IMR-90 (cell line): Measurements from ENCODE around the gene HMGN1. TPM values are rescaled to one million over a fixed set of nuclear protein-coding genes. Genes with fewer than 3 reads are reported as not detected.

ENCODE experiments used
- ATAC-seq: fragments of 200-7000 bp; cut with Tn5 transposase; 2 replicates; pipeline ENCODE4 v1.9.1; 2020; ENCODE audit warnings: low read depth, mild to moderate bottlenecking, moderate library complexity
- BruUV-seq: library from RNA; stranded (reverse); fragments of 400-500 nt; replicated peaks from 2 replicates; lab custom pipeline; 2021; lab: Mats Ljungman, UMichigan
- CTCF ChIA-PET: fragments of 300-600 bp; formaldehyde crosslinking; extraction: SDS; loops from one replicate; lab custom pipeline; 2021; ENCODE audit warnings: antibody characterized with exemption; lab: Yijun Ruan, JAX
- POLR2A ChIA-PET: fragments of 300-600 bp; sonication (Branson Sonifier 250); formaldehyde crosslinking; loops from one replicate; lab custom pipeline; 2022; ENCODE audit warnings: antibody characterized with exemption; ENCODE audit not compliant: unreplicated experiment; lab: Charles Lee
- DNase-seq: peaks from one replicate; pipeline ENCODE4 v3.0.0; 2013
- H2AFZ ChIP-seq: replicated peaks from 2 replicates; pipeline ENCODE3; 2013; ENCODE audit warnings: low read length, mild to moderate bottlenecking; ENCODE audit not compliant: poor library complexity
- H2AK5ac ChIP-seq: 2 replicates; pipeline ENCODE4 v1.6.1; 2013; ENCODE audit warnings: low read depth, low read length, inconsistent platforms
- H2AK9ac ChIP-seq: replicated peaks from 2 replicates; pipeline ENCODE3; 2013; ENCODE audit warnings: mild to moderate bottlenecking, low read depth, low read length, moderate library complexity; ENCODE audit not compliant: poor library complexity
- H2BK120ac ChIP-seq: 2 replicates; pipeline ENCODE4 v1.6.1; 2013; ENCODE audit warnings: low read depth, low read length, inconsistent platforms
- H2BK15ac ChIP-seq: 3 replicates; pipeline ENCODE4 v1.6.1; 2013; ENCODE audit warnings: low read depth, low read length, inconsistent platforms
- H2BK20ac ChIP-seq: 2 replicates; pipeline ENCODE4 v1.6.1; 2013; ENCODE audit warnings: low read depth, mild to moderate bottlenecking, inconsistent platforms, low read length, moderate library complexity
- H2BK5ac ChIP-seq: 2 replicates; pipeline ENCODE4 v1.6.1; 2013; ENCODE audit warnings: mild to moderate bottlenecking, low read depth, low read length, inconsistent platforms; ENCODE audit not compliant: poor library complexity, severe bottlenecking
- H3K14ac ChIP-seq: replicated peaks from 2 replicates; pipeline ENCODE4 v1.6.1; 2013; ENCODE audit warnings: low read depth, low read length, inconsistent platforms
- H3K18ac ChIP-seq: 2 replicates; pipeline ENCODE4 v1.6.1; 2013; ENCODE audit warnings: low read depth, low read length, control low read depth
- H3K23ac ChIP-seq: 2 replicates; pipeline ENCODE4 v1.6.1; 2013; ENCODE audit warnings: low read depth, low read length, inconsistent platforms
- H3K27ac ChIP-seq: 2 replicates; pipeline ENCODE4 v1.5.1; 2013; ENCODE audit warnings: mild to moderate bottlenecking, control low read depth, low read length; ENCODE audit not compliant: insufficient read depth
- H3K27me3 ChIP-seq: 2 replicates; pipeline ENCODE4 v1.6.1; 2013; ENCODE audit warnings: low read length; ENCODE audit not compliant: control insufficient read depth, insufficient read depth
- H3K36me3 ChIP-seq: 2 replicates; pipeline ENCODE4 v1.6.1; 2013; ENCODE audit warnings: low read length, mixed read lengths; ENCODE audit not compliant: control insufficient read depth, insufficient read depth
- H3K4ac ChIP-seq: 2 replicates; pipeline ENCODE4 v1.6.1; 2013; ENCODE audit warnings: low read depth, low read length, inconsistent platforms
- H3K4me1 ChIP-seq: 2 replicates; pipeline ENCODE4 v1.6.1; 2013; ENCODE audit warnings: low read length, mixed read lengths; ENCODE audit not compliant: control insufficient read depth, insufficient read depth
- H3K4me2 ChIP-seq: 2 replicates; pipeline ENCODE4 v1.6.1; 2013; ENCODE audit warnings: low read depth, mild to moderate bottlenecking, control low read depth, low read length, moderate library complexity
- H3K4me3 ChIP-seq: 2 replicates; pipeline ENCODE4 v1.5.1; 2013; ENCODE audit warnings: low read depth, mild to moderate bottlenecking, control low read depth, low read length, moderate library complexity; ENCODE audit not compliant: insufficient read depth
- H3K56ac ChIP-seq: 2 replicates; pipeline ENCODE4 v1.6.1; 2013; ENCODE audit warnings: low read length, inconsistent platforms; ENCODE audit not compliant: insufficient read depth; ENCODE audit errors: extremely low read depth
- H3K79me1 ChIP-seq, 2 experiments: 2 replicates each; pipeline ENCODE4 v1.6.1; 2013; ENCODE audit warnings: low read length in 2 of 2, inconsistent platforms in 1 of 2, low read depth in 1 of 2
- H3K9ac ChIP-seq: 2 replicates; pipeline ENCODE4 v1.6.1; 2013; ENCODE audit warnings: low read depth, low read length, control low read depth
- H3K9me1 ChIP-seq: 2 replicates; pipeline ENCODE4 v1.6.1; 2013; ENCODE audit warnings: low read length, inconsistent platforms; ENCODE audit not compliant: insufficient read depth
- H3K9me3 ChIP-seq: 2 replicates; pipeline ENCODE4 v1.6.1; 2013; ENCODE audit warnings: low read length; ENCODE audit not compliant: control insufficient read depth, insufficient read depth
- H4K20me1 ChIP-seq: 2 replicates; pipeline ENCODE4 v1.6.1; 2013; ENCODE audit warnings: low read length, inconsistent platforms; ENCODE audit not compliant: insufficient read depth
- H4K5ac ChIP-seq: 2 replicates; pipeline ENCODE4 v1.6.1; 2013; ENCODE audit warnings: mild to moderate bottlenecking, low read depth, low read length, control low read depth
- H4K8ac ChIP-seq, 2 experiments: 2 replicates each; pipeline ENCODE4 v1.6.1; 2013; ENCODE audit warnings: low read depth in 2 of 2, low read length in 2 of 2, control low read depth in 1 of 2, inconsistent platforms in 1 of 2
- H4K91ac ChIP-seq: 2 replicates; pipeline ENCODE4 v1.6.1; 2013; ENCODE audit warnings: low read depth, low read length, inconsistent platforms; ENCODE audit not compliant: insufficient read depth
- CHD1 ChIP-seq: IDR thresholded peaks from 2 replicates; pipeline ENCODE4 v1.6.1; 2012; ENCODE audit warnings: low read depth, low read length, improper control_type of control experiment
- FOS ChIP-seq: fragments of 150-350 bp; IDR thresholded peaks from 2 replicates; pipeline ENCODE4 v1.6.1; 2016; ENCODE audit warnings: low read depth, low read length
- MAFK ChIP-seq: IDR thresholded peaks from 2 replicates; pipeline ENCODE4 v1.6.1; 2012; ENCODE audit warnings: low read depth, low read length, improper control_type of control experiment
- MXI1 ChIP-seq: IDR thresholded peaks from 2 replicates; pipeline ENCODE4 v1.6.1; 2012; ENCODE audit warnings: low read depth, mild to moderate bottlenecking, low read length, moderate library complexity, borderline replicate concordance
- NFE2L2 ChIP-seq: fragments of 150-350 bp; IDR thresholded peaks from 2 replicates; pipeline ENCODE4 v1.6.1; 2016; ENCODE audit warnings: low read depth, mild to moderate bottlenecking, low read length
- RAD21 ChIP-seq: IDR thresholded peaks from 2 replicates; pipeline ENCODE4 v1.6.1; 2012; ENCODE audit warnings: low read length, improper control_type of control experiment
- RCOR1 ChIP-seq: IDR thresholded peaks from 2 replicates; pipeline ENCODE4 v1.6.1; 2012; ENCODE audit warnings: mild to moderate bottlenecking, low read length, improper control_type of control experiment; ENCODE audit not compliant: insufficient replicate concordance
- RFX5 ChIP-seq: IDR thresholded peaks from 2 replicates; pipeline ENCODE4 v1.8.0; 2012; ENCODE audit warnings: low read depth, mild to moderate bottlenecking, low read length, moderate library complexity
- SMC3 ChIP-seq: fragments of 150-350 bp; IDR thresholded peaks from 2 replicates; pipeline ENCODE4 v1.6.1; 2016; ENCODE audit warnings: low read depth, mild to moderate bottlenecking, antibody characterized with exemption, low read length, moderate library complexity
- WGBS, 2 experiments: methylation state at CpG; one replicate each; pipeline versions ENCODE4 v1.1.5 to v1.1.7; 2013; ENCODE audit warnings: missing lambda C conversion rate in 2 of 2; ENCODE audit not compliant: insufficient read length in 1 of 2; ENCODE audit errors: extremely low coverage in 2 of 2; 5-methylcytosine and 5-hydroxymethylcytosine counted together
- dilution Hi-C: fragments of 300-500 bp; cut with HindIII; formaldehyde crosslinking; loops from one replicate; pipeline ENCODE4 v1.14.3; 2018; ENCODE audit warnings: low sequenced_read_pairs; ENCODE audit not compliant: unreplicated experiment
- in situ Hi-C: fragments of 300-500 bp; cut with MboI; formaldehyde crosslinking; loops from 3 replicates; pipeline ENCODE4 v1.14.3; 2019; ENCODE audit warnings: low sequenced_read_pairs, inconsistent platforms, mixed read lengths
- intact Hi-C: fragments of 100-400 bp; cut with micrococcal nuclease; formaldehyde crosslinking; loops from 2 replicates; pipeline ENCODE4 v1.10.0; 2022
- polyA plus RNA-seq, 3 experiments: library from polyadenylated mRNA; depleted of rRNA; stranded (reverse); fragments of >200 nt; gene quantifications; 2 replicates each; pipeline ENCODE4 v1.2.3, GENCODE V29; 2012; ENCODE audit warnings: low replicate concordance in 1 of 3
- total RNA-seq: library from RNA; depleted of rRNA; stranded (reverse); fragments of >200 nt; gene quantifications from 2 replicates; pipeline ENCODE4 v1.2.3, GENCODE V29; 2012
- TF ChIP-seq, protein P1 (sequence below): conservative IDR thresholded peaks from 2 replicates; pipeline ENCODE4 v1.5.1; 2012; ENCODE audit warnings: mild to moderate bottlenecking, low read depth, low read length, improper control_type of control experiment
- TF ChIP-seq, protein P2 (sequence below): fragments of 150-350 bp; IDR thresholded peaks from 2 replicates; pipeline ENCODE4 v1.6.1; 2016; ENCODE audit warnings: low read depth, mild to moderate bottlenecking, low read length, moderate library complexity, borderline replicate concordance

The HMGN1 gene
- total and polyA plus RNA-seq, 2 of the 4 experiments (the other 2 are of a cell fraction): 55.2 to 155 TPM

DNA sequence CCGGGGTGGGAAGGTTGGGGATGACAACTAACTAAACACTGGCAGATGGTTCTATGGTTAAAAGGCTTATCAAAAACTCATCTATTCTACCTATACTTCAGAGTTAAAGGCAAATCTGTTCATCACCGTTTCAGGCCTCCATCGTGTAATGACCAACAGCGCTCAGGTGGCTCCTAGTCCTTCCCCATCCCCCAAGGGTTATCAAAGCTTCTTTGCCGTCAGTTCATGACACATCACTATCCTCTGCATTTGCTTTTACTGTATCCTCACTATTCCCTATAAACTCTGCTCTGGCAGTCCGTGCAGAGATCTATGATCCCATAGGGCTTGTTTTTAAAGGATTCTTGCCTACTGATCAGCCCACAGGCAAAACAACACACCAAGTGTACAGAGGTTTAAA, 8.2 kb downstream of the HMGN1 start:
- CTCF ChIA-PET: no interaction called here
- BruUV-seq: no TSS peak

More for the DNA sequence above, 8.2 kb downstream of the HMGN1 start:
- Histone ChIP-seq H2BK20ac (no peak overlapping the region), H4K8ac (no peak overlapping the region), H3K9me1 (peaks cover 4% of the 10 kb centered on the region; the same call in 1 of the 2 replicates), H3K27me3 (no peaks in the 10 kb centered on the region), H3K79me1 (peaks cover 13 to 19% of the 10 kb centered on the region in 2 experiments), H3K56ac (no peak overlapping the region), H3K27ac (no peak overlapping the region), H3K9me3 (no peaks in the 10 kb centered on the region), H4K5ac (no peak overlapping the region), H3K9ac (no peak overlapping the region), H3K4me2 (no peak overlapping the region), H3K14ac (no peak overlapping the region), H4K91ac (no peak overlapping the region), H2BK5ac (no peak overlapping the region), H2AK9ac (no peak overlapping the region), H2BK120ac (no peak overlapping the region), H2BK15ac (no peak overlapping the region), H3K4me3 (no peak overlapping the region), H3K18ac (no peak overlapping the region), H2AK5ac (no peak overlapping the region), H3K4me1 (0 out of 2 replicates have a peak, but pooled peaks cover 2% of the 10 kb centered on the region), H3K23ac (no peak overlapping the region), H3K36me3 (peaks cover 28% of the 10 kb centered on the region), H3K4ac (no peak overlapping the region), H2AFZ (no peak overlapping the region), H4K20me1 (peaks cover 17% of the 10 kb centered on the region; the same call in 1 of the 2 replicates)
- in situ Hi-C loops (no loop called here), intact Hi-C loops (no loop called here), dilution Hi-C loops (no loop called here)
- TF ChIP-seq SMC3 (no peak), RCOR1 (no peak), RFX5 (no peak), NFE2L2 (no peak), RAD21 (no peak), CHD1 (no peak), MXI1 (no peak), FOS (no peak), MAFK (no peak)
- TF ChIP-seq, protein P1, sequence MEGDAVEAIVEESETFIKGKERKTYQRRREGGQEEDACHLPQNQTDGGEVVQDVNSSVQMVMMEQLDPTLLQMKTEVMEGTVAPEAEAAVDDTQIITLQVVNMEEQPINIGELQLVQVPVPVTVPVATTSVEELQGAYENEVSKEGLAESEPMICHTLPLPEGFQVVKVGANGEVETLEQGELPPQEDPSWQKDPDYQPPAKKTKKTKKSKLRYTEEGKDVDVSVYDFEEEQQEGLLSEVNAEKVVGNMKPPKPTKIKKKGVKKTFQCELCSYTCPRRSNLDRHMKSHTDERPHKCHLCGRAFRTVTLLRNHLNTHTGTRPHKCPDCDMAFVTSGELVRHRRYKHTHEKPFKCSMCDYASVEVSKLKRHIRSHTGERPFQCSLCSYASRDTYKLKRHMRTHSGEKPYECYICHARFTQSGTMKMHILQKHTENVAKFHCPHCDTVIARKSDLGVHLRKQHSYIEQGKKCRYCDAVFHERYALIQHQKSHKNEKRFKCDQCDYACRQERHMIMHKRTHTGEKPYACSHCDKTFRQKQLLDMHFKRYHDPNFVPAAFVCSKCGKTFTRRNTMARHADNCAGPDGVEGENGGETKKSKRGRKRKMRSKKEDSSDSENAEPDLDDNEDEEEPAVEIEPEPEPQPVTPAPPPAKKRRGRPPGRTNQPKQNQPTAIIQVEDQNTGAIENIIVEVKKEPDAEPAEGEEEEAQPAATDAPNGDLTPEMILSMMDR: no peak
- TF ChIP-seq, protein P2, sequence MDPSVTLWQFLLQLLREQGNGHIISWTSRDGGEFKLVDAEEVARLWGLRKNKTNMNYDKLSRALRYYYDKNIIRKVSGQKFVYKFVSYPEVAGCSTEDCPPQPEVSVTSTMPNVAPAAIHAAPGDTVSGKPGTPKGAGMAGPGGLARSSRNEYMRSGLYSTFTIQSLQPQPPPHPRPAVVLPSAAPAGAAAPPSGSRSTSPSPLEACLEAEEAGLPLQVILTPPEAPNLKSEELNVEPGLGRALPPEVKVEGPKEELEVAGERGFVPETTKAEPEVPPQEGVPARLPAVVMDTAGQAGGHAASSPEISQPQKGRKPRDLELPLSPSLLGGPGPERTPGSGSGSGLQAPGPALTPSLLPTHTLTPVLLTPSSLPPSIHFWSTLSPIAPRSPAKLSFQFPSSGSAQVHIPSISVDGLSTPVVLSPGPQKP: no peak
- ATAC-seq (no peak), DNase-seq (no peak)
- POLR2A ChIA-PET: no interaction called here
- 68% methylated on average over 3 of the region's 6 CpGs; no CpG with 5 or more reads in 1 of the 2 experiments for WGBS, 2 experiments
